Thoracic aorta (tissue), 2 donors: ENCODE data around the gene ZFR. TPM values are rescaled to one million over a fixed set of nuclear protein-coding genes. Genes with fewer than 3 reads are reported as not detected.

Source experiments
- ATAC-seq: fragments of 150-250 bp; one replicate; pipeline ENCODE4 v1.8.0; 2017; ENCODE audit warnings: low read depth; ENCODE audit not compliant: insufficient number of reproducible peaks, low FRiP score
- DNase-seq: peaks from one replicate; pipeline ENCODE4 v3.0.0-alpha.2; 2020; ENCODE audit warnings: low spot score
- H3K27ac ChIP-seq, 2 donors: fragments of 200-600 bp; sonication (generic); 1 replicate in 1 of 2; 2 replicates in 1 of 2; pipeline ENCODE4 v1.5.1; 2016; ENCODE audit warnings: mild to moderate bottlenecking in 2 of 2, moderate library complexity in 2 of 2
- H3K27me3 ChIP-seq: fragments of 200-600 bp; sonication (generic); replicated peaks from 2 replicates; pipeline ENCODE4 v1.6.0; 2016; ENCODE audit warnings: mild to moderate bottlenecking; ENCODE audit not compliant: insufficient read depth
- H3K36me3 ChIP-seq: fragments of 200-600 bp; sonication (generic); one replicate; pipeline ENCODE4 v1.5.1; 2016
- H3K4me1 ChIP-seq, 2 donors: fragments of 200-600 bp; sonication (generic); 1 replicate in 1 of 2; 2 replicates in 1 of 2; pipeline versions ENCODE4 v1.5.1 to v1.6.0; 2016; ENCODE audit warnings: low read depth in 2 of 2, mild to moderate bottlenecking in 1 of 2; ENCODE audit not compliant: control insufficient read depth in 1 of 2
- H3K4me3 ChIP-seq: fragments of 200-600 bp; sonication (generic); 2 replicates; pipeline ENCODE4 v1.5.1; 2016; ENCODE audit warnings: mild to moderate bottlenecking
- H3K9me3 ChIP-seq: fragments of 200-600 bp; sonication (generic); 2 replicates; pipeline ENCODE4 v1.5.1; 2016
- CTCF ChIP-seq: fragments of 200-600 bp; sonication (generic); IDR thresholded peaks from one replicate; pipeline ENCODE4 v1.5.1; 2019; ENCODE audit warnings: antibody characterized with exemption
- total RNA-seq, 2 donors: library from RNA; depleted of rRNA; stranded (reverse); fragments of >200 nt; gene quantifications; one replicate each; pipeline versions ENCODE4 v1.1.0 to v1.2.3, GENCODE V29; 2016

Gene ZFR
- total RNA-seq, 2 donors from 2014 or later: 54.2 to 78.6 TPM

GRCh38 chr5:32422697-32423096 is 21.8 kb downstream of the ZFR start:
- peak overlapping the region; percentile 41 to 58 for H3K27ac ChIP-seq
- no peak for ATAC-seq

GRCh38 chr5:32421075-32421474 is 23.5 kb downstream of the ZFR start:
- Histone ChIP-seq H3K4me1 (peaks cover 31 to 47% of the 10 kb centered on the region in 2 donors), H3K27ac (no peak overlapping the region), H3K36me3 (peaks cover 2% of the 10 kb centered on the region), H3K4me3 (no peak overlapping the region), H3K9me3 (peaks cover under 1% of the 10 kb centered on the region), H3K27me3 (no peaks in the 10 kb centered on the region)
- no peak for DNase-seq
- ATAC-seq: no peak
- TF ChIP-seq CTCF: no peak

More at GRCh38 chr5:32422697-32423096, 21.8 kb downstream of the ZFR start:
- H3K9me3 ChIP-seq: peaks cover 8% of the 10 kb centered on the region
- TF ChIP-seq CTCF: no peak
- DNase-seq: no peak
- H3K4me3 ChIP-seq: no peak overlapping the region
- H3K4me1 ChIP-seq: peaks cover 31 to 47% of the 10 kb centered on the region in 2 donors
- H3K36me3 ChIP-seq: peaks cover 5% of the 10 kb centered on the region
- H3K27me3 ChIP-seq: no peaks in the 10 kb centered on the region

GRCh38 chr5:32420506-32420905 is 24.0 kb downstream of the ZFR start:
- ATAC-seq (no peak), DNase-seq (no peak)
- TF ChIP-seq CTCF: no peak
- peaks cover 31 to 47% of the 10 kb centered on the region in 2 donors for H3K4me1 ChIP-seq
- H3K27ac ChIP-seq: no peak overlapping the region
- H3K27me3 ChIP-seq: no peaks in the 10 kb centered on the region
- peaks cover 6% of the 10 kb centered on the region for H3K36me3 ChIP-seq
- no peak overlapping the region for H3K4me3 ChIP-seq
- no peaks in the 10 kb centered on the region for H3K9me3 ChIP-seq

- no peak overlapping the region for H3K4me3 ChIP-seq
- H3K4me1 ChIP-seq: peaks cover 31 to 47% of the 10 kb centered on the region in 2 donors
- ATAC-seq: no peak
- no peak for TF ChIP-seq CTCF
- H3K9me3 ChIP-seq: no peaks in the 10 kb centered on the region
- no peak for DNase-seq
- peaks cover 7% of the 10 kb centered on the region for H3K36me3 ChIP-seq
- no peak overlapping the region for H3K27ac ChIP-seq
- no peaks in the 10 kb centered on the region for H3K27me3 ChIP-seq
Observed at GRCh38 chr5:32419791-32420190, 24.7 kb downstream of the ZFR start.

GRCh38 chr5:32413466-32414263 is 30.9 kb downstream of the ZFR start:
- Histone ChIP-seq H3K27me3 (no peaks in the 10 kb centered on the region), H3K9me3 (no peaks in the 10 kb centered on the region), H3K4me3 (no peak overlapping the region), H3K36me3 (peaks cover 32% of the 10 kb centered on the region), H3K4me1 (no peaks in the 10 kb centered on the region), H3K27ac (no peak overlapping the region)
- DNase-seq (no peak), ATAC-seq (no peak)
- no peak for TF ChIP-seq CTCF
